Mucosa of stomach (tissue), 1 donor: ENCODE results near the gene CCDC141.

ENCODE experiments used
- H3K27me3 ChIP-seq: one replicate; pipeline ENCODE4 v1.7.0; 2013; ENCODE audit warnings: mild to moderate bottlenecking, low read length; ENCODE audit not compliant: control insufficient read depth, insufficient read depth
- H3K36me3 ChIP-seq: one replicate; pipeline ENCODE4 v1.7.0; 2013; ENCODE audit warnings: low read length; ENCODE audit not compliant: control insufficient read depth, insufficient read depth
- H3K4me1 ChIP-seq: one replicate; pipeline ENCODE4 v1.7.0; 2013; ENCODE audit warnings: mild to moderate bottlenecking, low read length; ENCODE audit not compliant: control insufficient read depth, insufficient read depth
- H3K4me3 ChIP-seq: one replicate; pipeline ENCODE4 v1.7.0; 2013; ENCODE audit warnings: low read length
- H3K9ac ChIP-seq: one replicate; pipeline ENCODE4 v1.7.0; 2013; ENCODE audit warnings: mild to moderate bottlenecking, low read length, moderate library complexity
- H3K9me3 ChIP-seq: one replicate; pipeline ENCODE4 v1.7.0; 2013; ENCODE audit warnings: mild to moderate bottlenecking, low read length, moderate library complexity; ENCODE audit not compliant: control insufficient read depth
- donor health status: Pancreatic carcinoma.

The CCDC141 gene

DNA sequence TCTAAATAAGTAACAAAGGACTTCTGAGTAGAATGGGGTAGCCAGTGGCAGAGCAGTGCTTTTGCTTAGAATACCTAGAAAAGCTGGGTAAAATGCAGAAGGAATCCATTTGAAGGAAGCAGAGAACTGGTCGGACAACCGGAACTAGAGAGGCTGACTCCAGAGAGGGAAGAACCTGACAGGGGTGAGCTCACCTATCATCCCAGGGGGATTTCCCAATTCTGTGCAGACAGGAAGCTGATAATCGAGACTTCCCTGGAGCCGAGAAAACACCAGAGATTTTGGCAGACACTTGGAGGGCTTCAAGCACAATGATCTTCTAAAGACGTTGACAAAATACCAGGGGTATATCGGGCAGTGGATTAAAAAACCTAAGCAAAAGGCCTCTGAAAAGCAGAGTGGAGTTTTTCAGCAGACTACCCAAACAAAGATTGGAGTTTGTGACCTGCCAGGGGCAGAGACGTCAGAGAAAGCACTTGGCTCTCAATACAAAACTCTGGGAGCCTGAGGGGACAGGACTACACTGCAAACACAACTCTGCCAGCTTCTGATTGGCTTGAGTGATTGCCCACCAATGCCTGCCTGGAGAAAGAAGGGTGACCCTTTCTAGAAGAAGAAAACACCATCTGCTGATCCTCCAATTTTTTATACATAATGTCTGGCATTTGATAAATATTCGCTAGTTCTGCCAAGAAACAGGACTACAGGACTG, 175.3 kb downstream of the CCDC141 start:
- Histone ChIP-seq H3K27me3 (no peaks in the 10 kb centered on the region), H3K9ac (no peak overlapping the region), H3K36me3 (no peaks in the 10 kb centered on the region), H3K9me3 (no peaks in the 10 kb centered on the region), H3K4me3 (no peak overlapping the region), H3K4me1 (no peaks in the 10 kb centered on the region)

DNA sequence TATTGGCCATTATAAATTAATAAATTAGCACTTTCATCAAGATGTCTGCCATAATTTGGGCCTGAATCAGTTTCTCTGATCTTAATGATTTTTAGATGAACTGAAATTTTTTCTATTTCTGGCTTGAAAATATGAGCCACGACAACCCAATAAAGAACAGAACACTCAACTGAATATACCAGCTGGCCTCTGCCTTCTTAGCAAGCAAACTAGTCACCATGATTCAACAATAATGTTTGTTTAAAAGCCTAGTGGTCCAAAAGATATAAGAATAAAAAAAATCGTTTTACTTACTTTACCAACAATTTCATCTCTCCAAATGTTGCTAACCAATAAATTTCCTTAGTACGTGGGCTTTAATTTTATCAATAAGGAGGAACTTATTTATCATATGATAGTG, 176.0 kb downstream of the CCDC141 start:
- no peaks in the 10 kb centered on the region for H3K9me3 ChIP-seq
- H3K4me3 ChIP-seq, result no peak overlapping the region
- H3K9ac ChIP-seq, result no peak overlapping the region
- H3K4me1 ChIP-seq, result no peaks in the 10 kb centered on the region
- no peaks in the 10 kb centered on the region for H3K27me3 ChIP-seq
- H3K36me3 ChIP-seq, result no peaks in the 10 kb centered on the region

DNA sequence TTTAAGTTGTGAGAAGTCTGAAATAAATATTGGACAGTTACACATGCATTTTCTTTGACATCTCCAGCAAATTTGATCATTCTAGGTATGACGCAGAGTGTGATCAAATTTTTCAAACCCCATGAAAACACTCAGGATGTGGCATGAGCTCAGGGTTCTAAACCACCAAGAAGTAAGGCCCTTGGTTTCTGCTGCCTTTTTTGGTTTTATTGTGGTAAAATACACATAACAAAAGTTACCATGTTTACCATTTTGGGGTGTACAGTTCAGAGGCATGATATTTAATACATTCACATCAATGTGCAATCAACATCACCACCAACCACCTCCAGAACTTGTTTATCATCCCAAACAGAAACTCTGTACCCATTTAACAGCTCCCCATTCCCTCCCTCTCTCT, 178.4 kb downstream of the CCDC141 start:
- no peaks in the 10 kb centered on the region for H3K27me3 ChIP-seq
- no peak overlapping the region for H3K4me3 ChIP-seq
- no peaks in the 10 kb centered on the region for H3K9me3 ChIP-seq
- no peaks in the 10 kb centered on the region for H3K36me3 ChIP-seq
- H3K4me1 ChIP-seq, result no peaks in the 10 kb centered on the region
- H3K9ac ChIP-seq, result no peak overlapping the region

DNA sequence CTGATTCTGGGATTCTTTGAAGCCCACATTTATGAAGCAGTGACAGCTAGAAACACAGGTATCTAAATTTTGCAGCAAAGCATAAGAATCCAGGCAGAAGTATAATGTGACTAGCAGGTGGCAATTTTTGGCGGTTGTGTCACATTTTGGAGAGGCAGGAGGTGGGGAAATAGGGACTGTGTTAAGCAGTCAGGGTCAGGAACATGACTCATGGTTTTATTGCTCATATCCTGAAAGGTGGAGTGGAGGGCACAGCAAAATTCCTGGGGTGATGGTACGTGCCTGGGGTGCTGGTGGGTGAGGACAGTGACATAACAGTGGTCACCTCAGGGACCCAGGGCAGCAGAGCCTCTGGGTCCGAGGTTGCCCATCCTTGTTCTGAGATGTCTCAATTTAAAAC, 179.2 kb downstream of the CCDC141 start:
- Histone ChIP-seq H3K4me3 (no peak overlapping the region), H3K9ac (no peak overlapping the region), H3K4me1 (no peaks in the 10 kb centered on the region), H3K27me3 (no peaks in the 10 kb centered on the region), H3K9me3 (no peaks in the 10 kb centered on the region), H3K36me3 (no peaks in the 10 kb centered on the region)

DNA sequence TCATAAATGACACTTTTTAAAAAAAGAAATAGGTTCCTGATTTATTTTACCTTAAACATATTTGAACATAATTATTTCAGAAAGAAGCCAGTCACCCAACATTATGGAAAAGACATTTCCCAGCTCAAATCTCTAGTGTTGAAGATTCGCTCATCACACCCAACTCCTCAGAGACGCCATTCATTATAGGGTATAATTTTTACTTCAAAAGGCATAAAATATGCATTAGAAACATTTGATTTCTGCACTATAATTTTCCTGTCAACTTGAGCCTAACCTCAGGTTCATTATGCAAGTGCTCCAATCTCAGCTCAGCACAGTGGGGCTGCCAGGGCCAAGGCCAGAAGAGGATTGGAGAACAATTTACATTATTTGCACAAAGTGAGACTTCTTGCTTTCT, 183.9 kb downstream of the CCDC141 start:
- Histone ChIP-seq H3K9ac (no peak overlapping the region), H3K36me3 (no peaks in the 10 kb centered on the region), H3K4me3 (no peak overlapping the region), H3K4me1 (no peaks in the 10 kb centered on the region), H3K9me3 (no peaks in the 10 kb centered on the region), H3K27me3 (no peaks in the 10 kb centered on the region)

DNA sequence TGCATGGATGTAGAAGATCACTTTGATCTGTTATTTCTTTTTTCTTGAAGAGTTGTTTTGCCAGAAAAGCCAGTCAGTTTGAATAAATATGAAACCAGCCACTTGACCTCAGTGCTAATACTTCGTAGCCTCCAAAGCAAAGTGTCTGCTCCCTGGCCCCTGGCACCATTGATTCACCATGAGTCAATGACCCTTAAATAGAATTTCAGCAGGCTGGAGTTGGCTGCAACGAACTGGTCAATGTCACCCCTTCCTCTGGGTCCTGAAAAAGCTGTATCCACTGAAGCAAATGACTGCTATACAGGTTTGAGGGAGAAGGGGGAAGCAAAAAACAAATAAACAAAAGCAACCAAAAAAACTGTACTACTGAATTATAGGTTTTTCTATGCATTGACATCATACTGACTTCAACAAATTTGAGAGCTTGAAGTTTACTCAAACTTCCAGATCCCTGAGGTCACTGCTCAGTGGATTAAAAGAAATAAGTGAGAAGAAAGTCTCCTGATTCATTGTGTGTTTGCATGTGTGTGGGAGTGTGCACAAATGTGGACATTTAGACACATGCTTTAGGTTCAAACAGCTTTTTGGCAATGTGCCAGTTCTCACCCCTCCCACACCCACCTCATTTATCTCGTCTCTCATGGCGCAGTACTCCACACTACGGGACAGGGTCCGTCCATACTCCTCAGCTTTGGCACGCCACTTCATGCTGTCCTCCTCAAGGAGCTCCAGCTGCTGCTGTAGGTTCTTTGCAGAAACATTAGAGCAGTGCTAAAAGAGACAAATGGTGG, 184.6 kb downstream of the CCDC141 start:
- H3K27me3 ChIP-seq, result no peaks in the 10 kb centered on the region
- H3K9me3 ChIP-seq, result no peaks in the 10 kb centered on the region
- H3K9ac ChIP-seq, result no peak overlapping the region
- no peaks in the 10 kb centered on the region for H3K36me3 ChIP-seq
- no peak overlapping the region for H3K4me3 ChIP-seq
- H3K4me1 ChIP-seq, result no peaks in the 10 kb centered on the region

DNA sequence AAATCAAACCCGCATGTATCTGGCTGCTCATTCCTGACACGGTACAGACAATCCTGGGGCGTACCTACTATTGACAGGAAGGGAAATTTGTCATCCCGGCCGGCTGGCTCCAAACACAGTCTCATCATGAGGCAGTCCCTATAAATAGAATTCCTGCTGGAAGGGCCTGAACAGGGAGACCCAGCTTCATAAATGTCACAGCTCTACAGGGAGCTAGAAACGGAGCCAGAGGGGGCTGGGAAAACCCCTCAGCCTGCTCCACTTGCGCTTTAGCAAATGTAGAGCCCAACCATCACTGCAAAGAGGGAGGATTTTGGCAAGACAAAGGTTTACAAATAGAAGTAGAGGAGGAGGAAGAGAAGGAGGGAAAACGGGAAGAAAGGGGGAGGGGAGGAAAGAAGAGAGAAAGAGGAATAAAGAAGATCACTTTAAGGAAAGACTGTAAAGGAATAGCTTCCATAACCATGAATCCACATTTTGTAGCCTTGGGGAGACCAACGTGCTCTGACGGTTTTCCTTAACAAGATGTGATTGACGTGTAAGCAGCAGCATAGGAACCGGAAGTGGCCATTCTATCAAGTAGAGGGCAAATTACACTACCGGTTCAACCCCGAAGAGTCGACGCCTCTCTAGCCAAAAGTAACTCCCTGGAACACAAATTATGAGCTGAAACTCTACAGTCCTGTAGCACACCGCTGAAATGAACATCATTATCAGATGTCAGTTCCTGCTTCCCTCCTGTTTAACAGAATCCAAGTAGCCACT, 185.9 kb downstream of the CCDC141 start:
- Histone ChIP-seq H3K4me3 (no peak overlapping the region), H3K9me3 (no peaks in the 10 kb centered on the region), H3K27me3 (no peaks in the 10 kb centered on the region), H3K36me3 (no peaks in the 10 kb centered on the region), H3K4me1 (no peaks in the 10 kb centered on the region), H3K9ac (no peak overlapping the region)

DNA sequence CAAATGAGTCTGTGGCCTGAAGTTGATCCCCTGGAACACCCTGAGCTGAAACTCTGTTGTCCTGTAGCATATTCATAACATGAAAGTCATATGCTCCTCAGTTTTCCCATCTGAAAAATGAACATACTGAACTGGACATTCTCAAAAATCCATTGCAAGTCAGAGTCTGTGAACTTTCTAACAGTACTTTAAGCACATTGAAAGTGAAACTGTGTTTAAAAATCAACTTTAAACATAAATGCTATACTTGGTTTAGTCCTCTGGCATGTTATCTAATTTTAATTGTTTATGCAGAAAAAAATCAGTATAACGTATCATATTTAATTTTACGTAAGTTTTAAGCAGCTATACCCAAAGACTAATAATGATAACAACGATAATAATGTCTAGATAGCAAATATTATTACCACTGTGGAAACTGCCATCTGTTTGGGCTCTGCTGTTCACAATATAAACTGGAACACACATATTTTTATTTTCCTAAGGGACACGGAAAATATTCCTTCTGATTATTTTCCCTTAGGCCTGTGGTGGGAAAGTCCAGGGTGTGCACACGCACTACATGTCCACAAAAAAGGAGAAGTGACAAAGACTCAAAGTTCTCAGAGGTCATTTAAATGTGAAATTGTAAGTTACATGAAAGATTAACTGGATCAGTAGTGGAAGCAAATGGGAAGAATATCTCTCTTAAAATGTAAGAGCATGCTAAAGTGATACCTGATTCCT, 186.6 kb downstream of the CCDC141 start:
- H3K4me3 ChIP-seq, result no peak overlapping the region
- no peaks in the 10 kb centered on the region for H3K9me3 ChIP-seq
- H3K27me3 ChIP-seq, result no peaks in the 10 kb centered on the region
- no peaks in the 10 kb centered on the region for H3K36me3 ChIP-seq
- H3K4me1 ChIP-seq, result no peaks in the 10 kb centered on the region
- H3K9ac ChIP-seq, result no peak overlapping the region

DNA sequence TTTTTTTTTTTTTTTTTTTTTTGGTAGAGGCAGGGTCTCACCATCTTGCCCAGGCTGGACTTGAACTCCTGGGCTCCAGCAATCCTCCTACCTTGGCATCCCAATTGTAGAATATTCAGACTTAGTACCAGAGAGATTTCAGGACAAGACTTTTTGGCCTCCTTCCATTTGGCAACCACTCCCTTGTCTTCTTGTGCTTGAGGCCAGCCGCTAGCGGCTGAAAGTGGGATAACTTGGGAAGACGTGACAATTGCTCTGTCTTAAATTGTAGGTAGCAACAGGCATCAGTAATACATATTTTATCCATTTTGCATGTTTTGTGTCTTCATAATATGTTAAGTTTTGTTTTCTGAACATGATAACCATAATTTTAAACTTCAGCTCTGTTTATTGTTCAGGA, 189.4 kb downstream of the CCDC141 start:
- Histone ChIP-seq H3K4me3 (no peak overlapping the region), H3K4me1 (no peaks in the 10 kb centered on the region), H3K9me3 (no peaks in the 10 kb centered on the region), H3K9ac (no peak overlapping the region), H3K36me3 (no peaks in the 10 kb centered on the region), H3K27me3 (no peaks in the 10 kb centered on the region)

DNA sequence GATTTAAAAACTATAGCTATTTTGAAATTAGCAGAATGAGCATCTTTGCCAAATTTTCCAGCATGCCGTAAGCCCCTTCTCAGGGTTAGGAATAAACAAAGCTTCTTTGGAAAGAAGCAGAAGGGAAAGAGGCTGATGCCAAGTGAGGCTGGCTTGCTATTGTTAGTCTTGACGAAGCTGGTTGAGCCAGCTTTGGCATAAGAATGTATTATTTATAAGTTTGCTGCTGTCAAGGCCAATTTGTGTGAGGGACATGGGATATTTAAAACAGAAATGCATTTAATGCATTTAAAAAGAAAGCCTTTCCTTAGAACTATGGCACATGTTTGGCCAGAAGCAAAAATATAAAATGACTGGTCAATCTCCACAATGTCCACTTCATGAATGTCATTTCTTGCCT, 190.2 kb downstream of the CCDC141 start:
- Histone ChIP-seq H3K9ac (no peak overlapping the region), H3K4me1 (no peaks in the 10 kb centered on the region), H3K36me3 (no peaks in the 10 kb centered on the region), H3K27me3 (no peaks in the 10 kb centered on the region), H3K9me3 (no peaks in the 10 kb centered on the region), H3K4me3 (no peak overlapping the region)

DNA sequence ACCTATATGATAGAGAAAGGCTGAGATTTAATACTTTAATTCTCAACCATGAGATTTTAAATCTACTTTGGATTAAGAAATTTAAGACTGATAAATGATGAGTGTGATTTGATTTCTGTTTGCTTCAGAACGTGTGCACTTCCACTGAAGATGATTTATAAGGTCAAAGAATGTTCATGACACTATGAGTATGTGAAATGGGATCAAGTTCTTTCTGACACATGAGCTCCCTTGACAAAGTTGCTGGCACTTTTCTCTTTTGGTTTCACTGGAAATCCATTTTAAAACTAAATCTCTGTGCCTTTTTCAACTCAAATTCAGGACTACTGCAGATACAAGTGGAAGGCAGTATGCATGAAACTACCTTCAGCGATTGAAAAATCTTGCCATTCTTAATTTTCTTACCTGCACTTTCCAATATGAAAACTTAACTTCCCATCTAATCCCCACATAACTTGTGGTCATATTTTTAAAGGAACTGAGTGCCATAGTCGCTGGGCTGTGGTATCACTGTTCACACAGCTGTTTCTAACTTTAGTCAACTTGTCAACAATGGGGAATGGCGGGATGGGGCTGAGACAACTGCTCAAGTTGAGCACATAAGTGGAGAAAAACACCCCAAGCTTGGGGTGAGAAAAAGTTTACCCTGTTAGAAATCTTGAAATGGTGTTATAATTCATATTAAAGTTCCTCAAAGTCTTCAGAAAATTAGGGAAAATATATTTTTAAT, 190.9 kb downstream of the CCDC141 start:
- Histone ChIP-seq H3K9ac (no peak overlapping the region), H3K27me3 (no peaks in the 10 kb centered on the region), H3K36me3 (no peaks in the 10 kb centered on the region), H3K4me3 (no peak overlapping the region), H3K4me1 (no peaks in the 10 kb centered on the region), H3K9me3 (no peaks in the 10 kb centered on the region)
